GM19193 (cell line): ENCODE data around the gene RAB31.

Source experiments
- POLR2A ChIP-seq: IDR thresholded peaks from 4 replicates; pipeline ENCODE4 v1.6.1; 2011; ENCODE audit not compliant: insufficient read depth, insufficient read length; ENCODE audit errors: extremely low read depth

The RAB31 gene

GRCh38 chr18:9737472-9738121 is 29.5 kb downstream of the RAB31 start:
- no peak for TF ChIP-seq POLR2A

GRCh38 chr18:9738266-9738969 is 30.3 kb downstream of the RAB31 start:
- TF ChIP-seq POLR2A: no peak

- TF ChIP-seq POLR2A: no peak
Measured at GRCh38 chr18:9739516-9739915, 31.4 kb downstream of the RAB31 start.

GRCh38 chr18:9740071-9740470 is 32.0 kb downstream of the RAB31 start:
- TF ChIP-seq POLR2A: no peak

- no peak for TF ChIP-seq POLR2A
Measured at GRCh38 chr18:9741406-9741792, 33.3 kb downstream of the RAB31 start.

- TF ChIP-seq POLR2A: no peak
Measured at GRCh38 chr18:9741793-9742523, 33.9 kb downstream of the RAB31 start.

GRCh38 chr18:9742524-9743131 is 34.5 kb downstream of the RAB31 start:
- no peak for TF ChIP-seq POLR2A

- TF ChIP-seq POLR2A: no peak
Measured at GRCh38 chr18:9743200-9744016, 35.3 kb downstream of the RAB31 start.

GRCh38 chr18:9746958-9747357 is 38.9 kb downstream of the RAB31 start:
- no peak for TF ChIP-seq POLR2A

GRCh38 chr18:9749611-9750010 is 41.5 kb downstream of the RAB31 start:
- TF ChIP-seq POLR2A: no peak

- TF ChIP-seq POLR2A: no peak
Measured at GRCh38 chr18:9750112-9750511, 42.0 kb downstream of the RAB31 start.

- TF ChIP-seq POLR2A: no peak
Measured at GRCh38 chr18:9750606-9751304, 42.7 kb downstream of the RAB31 start.

GRCh38 chr18:9751371-9752031 is 43.4 kb downstream of the RAB31 start:
- TF ChIP-seq POLR2A: no peak
